Stimulated activated naive CD8-positive, alpha-beta T cell treated with anti-CD3 and anti-CD28 coated beads, Interleukin-15, Interleukin-2, amounts not matched to agents 100 ng/mL and 50 ng/mL, for 24 hours (primary cell): ENCODE results near the gene STXBP4.

Source experiments
- H3K27ac Mint-ChIP-seq: one replicate; pipeline ENCODE4 v1.8.0; 2021; ENCODE audit warnings: mild to moderate bottlenecking, mixed read lengths
- H3K27me3 Mint-ChIP-seq: one replicate; pipeline ENCODE4 v1.8.0; 2021; ENCODE audit warnings: mixed read lengths
- H3K36me3 Mint-ChIP-seq: one replicate; pipeline ENCODE4 v1.8.0; 2021; ENCODE audit warnings: low read depth, mixed read lengths
- H3K4me1 Mint-ChIP-seq: one replicate; pipeline ENCODE4 v1.8.0; 2021; ENCODE audit warnings: low read depth, mixed read lengths
- H3K4me3 Mint-ChIP-seq: one replicate; pipeline ENCODE4 v1.8.0; 2021; ENCODE audit warnings: mild to moderate bottlenecking, mixed read lengths
- H3K9me3 Mint-ChIP-seq: one replicate; pipeline ENCODE4 v1.8.0; 2021; ENCODE audit warnings: mixed read lengths

STXBP4 gene

DNA sequence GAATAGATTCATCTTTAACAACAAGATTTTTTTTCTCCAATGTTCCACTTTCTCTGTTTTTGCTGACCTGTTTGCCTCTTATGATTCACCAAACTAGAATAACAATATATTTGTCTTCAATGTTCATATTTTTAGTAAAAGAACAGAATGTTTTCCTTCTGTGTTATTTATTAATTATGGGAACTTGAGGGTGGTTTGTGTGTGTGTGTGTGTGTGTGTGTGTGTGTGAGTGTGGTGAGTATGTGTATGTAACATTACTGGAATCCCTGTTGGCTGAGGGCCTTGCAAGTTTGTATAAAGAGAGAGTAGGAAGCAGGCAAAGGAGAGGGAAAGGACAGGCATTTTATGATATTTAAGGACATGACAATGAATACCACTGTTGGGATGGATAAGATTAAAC is 13.8 kb downstream of the STXBP4 start:
- Mint-ChIP-seq H3K9me3 (no peaks in the 10 kb centered on the region), H3K4me3 (no peak overlapping the region), H3K27ac (no peak overlapping the region), H3K4me1 (no peaks in the 10 kb centered on the region), H3K36me3 (peaks cover 8% of the 10 kb centered on the region), H3K27me3 (no peaks in the 10 kb centered on the region)

DNA sequence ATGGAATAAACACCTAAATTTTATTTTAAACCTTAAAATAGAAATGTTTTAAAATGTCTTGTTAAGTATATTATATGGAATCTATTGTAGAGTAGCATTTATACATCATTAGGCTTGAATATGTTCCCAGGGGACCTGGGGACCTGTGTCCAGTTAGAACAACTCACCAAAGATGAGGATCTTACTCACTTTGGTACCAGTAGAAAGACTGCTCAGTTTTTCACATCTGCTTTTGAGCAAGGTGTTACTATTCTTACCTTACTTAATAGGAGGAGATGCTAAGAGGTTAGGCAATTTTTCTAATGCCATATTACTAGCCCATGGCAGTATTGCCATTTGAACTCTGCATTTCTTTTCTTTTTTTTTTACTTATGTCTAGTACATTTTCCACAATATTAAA is 14.7 kb downstream of the STXBP4 start:
- no peaks in the 10 kb centered on the region for H3K9me3 Mint-ChIP-seq
- no peaks in the 10 kb centered on the region for H3K27me3 Mint-ChIP-seq
- no peak overlapping the region for H3K27ac Mint-ChIP-seq
- no peaks in the 10 kb centered on the region for H3K4me1 Mint-ChIP-seq
- H3K4me3 Mint-ChIP-seq: no peak overlapping the region
- H3K36me3 Mint-ChIP-seq: peaks cover 8% of the 10 kb centered on the region

- no peak overlapping the region for H3K4me3 Mint-ChIP-seq
- H3K27me3 Mint-ChIP-seq: no peaks in the 10 kb centered on the region
- no peak overlapping the region for H3K27ac Mint-ChIP-seq
- H3K9me3 Mint-ChIP-seq: no peaks in the 10 kb centered on the region
- no peaks in the 10 kb centered on the region for H3K4me1 Mint-ChIP-seq
- peaks cover 8% of the 10 kb centered on the region for H3K36me3 Mint-ChIP-seq
Observed at GRCh38 chr17:54985476-54985875, 16.9 kb downstream of the STXBP4 start.

DNA sequence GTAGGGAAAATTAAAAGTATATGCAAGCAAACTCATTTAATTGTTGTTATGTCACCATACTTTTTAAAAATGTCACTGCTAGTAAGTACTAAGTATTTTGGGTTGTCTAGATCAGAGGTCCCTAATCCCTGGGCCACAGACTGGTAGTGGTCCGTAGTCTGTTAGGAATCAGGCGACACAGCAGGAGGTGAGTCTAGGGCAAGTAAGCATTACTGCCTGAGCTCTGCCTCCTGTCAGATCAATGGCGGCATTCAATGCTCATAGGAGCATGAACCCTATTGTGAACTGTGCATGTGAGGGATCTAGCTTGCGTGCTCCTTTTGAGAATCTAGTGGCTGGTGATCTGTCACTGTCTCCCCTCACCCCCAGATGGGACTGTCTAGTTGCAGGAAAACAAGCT is 21.6 kb downstream of the STXBP4 start:
- Mint-ChIP-seq H3K9me3 (no peaks in the 10 kb centered on the region), H3K27me3 (no peaks in the 10 kb centered on the region), H3K36me3 (peaks cover 5% of the 10 kb centered on the region), H3K4me1 (no peaks in the 10 kb centered on the region), H3K4me3 (no peak overlapping the region), H3K27ac (no peak overlapping the region)

DNA sequence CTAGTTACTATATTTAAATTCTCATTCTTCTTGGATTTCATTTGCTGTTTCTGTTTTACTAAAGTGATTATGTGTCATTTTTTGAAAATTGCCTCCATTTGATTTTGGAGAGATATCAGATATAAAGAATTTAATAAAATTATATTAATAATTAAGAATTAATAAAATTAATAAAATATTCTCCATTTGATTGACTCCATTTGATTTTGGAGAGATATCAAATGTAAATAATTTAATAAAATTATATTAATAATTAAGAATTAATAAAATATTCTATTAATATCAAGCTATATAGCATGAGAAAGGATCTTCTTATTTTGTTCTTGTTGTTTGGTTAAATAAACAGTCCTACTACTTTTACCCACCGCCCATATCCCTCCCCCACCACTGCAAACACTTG is 23.0 kb downstream of the STXBP4 start:
- Mint-ChIP-seq H3K4me1 (no peaks in the 10 kb centered on the region), H3K36me3 (peaks cover 5% of the 10 kb centered on the region), H3K27ac (no peak overlapping the region), H3K9me3 (no peaks in the 10 kb centered on the region), H3K27me3 (no peaks in the 10 kb centered on the region), H3K4me3 (no peak overlapping the region)

GRCh38 chr17:54992797-54993639 is 24.5 kb downstream of the STXBP4 start:
- no peak overlapping the region for H3K27ac Mint-ChIP-seq

DNA sequence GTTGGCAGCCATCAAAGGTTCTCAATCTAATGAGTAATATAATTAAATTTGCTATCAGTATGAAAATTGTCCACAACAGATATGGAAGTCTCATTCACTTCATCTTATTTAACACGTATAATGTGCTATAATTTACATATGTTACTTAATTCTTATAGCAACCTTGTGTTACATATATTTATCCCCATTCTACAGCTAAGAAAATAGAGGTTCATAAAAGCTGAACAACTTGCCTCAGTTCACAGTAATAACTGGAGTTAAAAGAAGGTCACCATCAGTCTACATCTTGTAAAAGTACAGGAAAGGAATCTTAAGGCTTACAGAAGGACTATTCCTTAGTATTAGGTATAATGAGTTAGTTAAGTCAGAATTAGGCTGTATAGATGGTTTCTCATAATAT is 27.9 kb downstream of the STXBP4 start:
- Mint-ChIP-seq H3K36me3 (peaks cover 5% of the 10 kb centered on the region), H3K4me3 (no peak overlapping the region), H3K4me1 (no peaks in the 10 kb centered on the region), H3K9me3 (no peaks in the 10 kb centered on the region), H3K27ac (no peak overlapping the region), H3K27me3 (no peaks in the 10 kb centered on the region)

More at GRCh38 chr17:54992797-54993639, 24.5 kb downstream of the STXBP4 start:
- H3K4me3 Mint-ChIP-seq: no peak overlapping the region
- H3K4me1 Mint-ChIP-seq: no peaks in the 10 kb centered on the region
- no peaks in the 10 kb centered on the region for H3K9me3 Mint-ChIP-seq
- H3K27me3 Mint-ChIP-seq: no peaks in the 10 kb centered on the region
- H3K36me3 Mint-ChIP-seq: peaks cover 5% of the 10 kb centered on the region

DNA sequence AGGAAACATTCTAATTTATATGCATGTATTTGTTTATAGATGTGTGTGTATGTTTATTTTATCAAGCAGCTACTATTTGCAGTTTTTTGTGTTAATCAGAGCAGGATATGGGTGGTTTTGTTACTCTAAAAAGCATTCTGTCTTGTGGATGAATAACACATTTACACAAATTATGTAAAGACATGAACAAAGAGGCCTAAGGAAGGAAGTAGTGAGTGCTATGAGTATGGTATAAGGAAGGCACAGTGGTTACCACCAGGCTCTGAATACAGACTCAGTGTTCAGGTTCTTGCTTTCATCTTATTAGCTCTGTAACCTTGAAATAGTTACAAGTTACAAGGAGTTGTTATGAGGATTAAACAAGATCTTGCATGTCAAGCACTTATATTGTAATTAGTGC is 33.9 kb downstream of the STXBP4 start:
- Mint-ChIP-seq H3K27ac (no peak overlapping the region), H3K4me1 (no peaks in the 10 kb centered on the region), H3K4me3 (no peak overlapping the region), H3K9me3 (no peaks in the 10 kb centered on the region), H3K36me3 (no peaks in the 10 kb centered on the region), H3K27me3 (no peaks in the 10 kb centered on the region)

DNA sequence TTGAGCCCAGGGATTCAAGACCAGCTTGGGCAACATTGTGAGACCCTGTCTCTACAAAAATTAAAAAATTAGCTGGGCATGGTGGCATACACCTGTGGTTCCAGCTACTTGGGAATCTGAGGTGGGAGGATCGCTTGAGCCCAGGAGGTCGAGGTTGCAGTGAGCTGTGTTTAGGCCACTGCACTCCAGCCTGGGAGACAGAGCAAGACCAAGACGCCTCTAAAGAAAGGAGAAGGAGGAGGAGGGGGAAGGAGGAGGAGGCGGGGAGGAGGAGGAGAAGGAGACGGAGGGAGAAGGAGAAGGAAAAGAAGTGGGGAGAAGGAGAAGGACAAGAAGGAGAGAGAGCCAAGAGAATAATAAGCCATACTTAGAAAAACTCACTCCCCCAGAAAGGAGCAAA is 35.9 kb downstream of the STXBP4 start:
- no peak overlapping the region for H3K27ac Mint-ChIP-seq
- H3K9me3 Mint-ChIP-seq: no peaks in the 10 kb centered on the region
- peaks cover 12% of the 10 kb centered on the region for H3K36me3 Mint-ChIP-seq
- H3K4me1 Mint-ChIP-seq: no peaks in the 10 kb centered on the region
- no peak overlapping the region for H3K4me3 Mint-ChIP-seq
- no peaks in the 10 kb centered on the region for H3K27me3 Mint-ChIP-seq

DNA sequence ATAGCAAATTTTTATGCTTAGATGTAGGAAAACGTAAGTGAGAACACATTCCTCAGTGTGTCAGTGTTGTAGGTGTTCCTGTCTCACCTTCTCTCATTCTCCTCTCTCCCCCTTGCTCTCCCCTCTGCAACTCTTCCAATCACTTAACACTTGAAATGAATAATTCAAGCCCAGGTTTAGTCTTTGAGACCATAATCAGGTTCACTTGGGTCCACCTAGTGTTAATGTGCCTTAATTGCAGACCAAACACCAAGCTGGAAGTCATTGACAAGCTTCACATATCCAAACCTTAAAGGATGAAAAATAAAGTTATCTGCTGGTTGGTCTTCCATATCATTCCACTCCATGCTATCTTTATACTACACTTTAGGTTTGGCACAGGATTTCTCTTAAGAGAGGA is 37.0 kb downstream of the STXBP4 start:
- Mint-ChIP-seq H3K36me3 (peaks cover 16% of the 10 kb centered on the region), H3K27ac (no peak overlapping the region), H3K27me3 (no peaks in the 10 kb centered on the region), H3K9me3 (no peaks in the 10 kb centered on the region), H3K4me1 (no peaks in the 10 kb centered on the region), H3K4me3 (no peak overlapping the region)

- H3K27me3 Mint-ChIP-seq: no peaks in the 10 kb centered on the region
- no peaks in the 10 kb centered on the region for H3K9me3 Mint-ChIP-seq
- H3K27ac Mint-ChIP-seq: no peak overlapping the region
- H3K4me1 Mint-ChIP-seq: no peaks in the 10 kb centered on the region
- H3K36me3 Mint-ChIP-seq: no peaks in the 10 kb centered on the region
- no peak overlapping the region for H3K4me3 Mint-ChIP-seq
Observed at GRCh38 chr17:55023626-55024025, 55.1 kb downstream of the STXBP4 start.

GRCh38 chr17:55037828-55038227 is 69.3 kb downstream of the STXBP4 start:
- H3K9me3 Mint-ChIP-seq: no peaks in the 10 kb centered on the region

DNA sequence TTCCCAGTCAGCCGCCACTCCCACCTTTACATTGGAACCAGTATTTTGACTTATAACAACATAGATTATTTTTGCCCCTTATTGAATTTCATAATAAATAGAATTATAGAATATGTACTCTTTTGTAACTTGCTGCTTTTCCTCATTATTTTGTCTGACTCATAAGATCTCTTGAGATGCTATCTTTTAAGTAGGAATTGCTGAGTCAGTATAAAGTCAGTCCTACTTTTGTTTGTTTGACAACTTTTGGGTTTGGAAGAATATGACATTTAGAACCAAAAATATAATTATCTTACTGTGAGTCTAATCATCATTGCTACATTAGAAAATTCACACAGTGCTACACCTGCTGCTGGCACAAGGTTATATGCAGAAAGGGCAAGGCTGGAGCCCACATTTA is 69.7 kb downstream of the STXBP4 start:
- Mint-ChIP-seq H3K36me3 (peaks cover 1% of the 10 kb centered on the region), H3K4me1 (no peaks in the 10 kb centered on the region), H3K4me3 (no peak overlapping the region), H3K27ac (no peak overlapping the region), H3K27me3 (no peaks in the 10 kb centered on the region), H3K9me3 (no peaks in the 10 kb centered on the region)

More at GRCh38 chr17:55037828-55038227, 69.3 kb downstream of the STXBP4 start:
- Mint-ChIP-seq H3K27me3 (no peaks in the 10 kb centered on the region), H3K4me1 (no peaks in the 10 kb centered on the region), H3K27ac (no peak overlapping the region), H3K36me3 (peaks cover 2% of the 10 kb centered on the region), H3K4me3 (no peak overlapping the region)

- Mint-ChIP-seq H3K4me1 (no peaks in the 10 kb centered on the region), H3K9me3 (no peaks in the 10 kb centered on the region), H3K36me3 (peaks cover 10% of the 10 kb centered on the region), H3K27ac (no peak overlapping the region), H3K4me3 (no peak overlapping the region), H3K27me3 (no peaks in the 10 kb centered on the region)
Observed at GRCh38 chr17:55040611-55041010, 72.0 kb downstream of the STXBP4 start.

DNA sequence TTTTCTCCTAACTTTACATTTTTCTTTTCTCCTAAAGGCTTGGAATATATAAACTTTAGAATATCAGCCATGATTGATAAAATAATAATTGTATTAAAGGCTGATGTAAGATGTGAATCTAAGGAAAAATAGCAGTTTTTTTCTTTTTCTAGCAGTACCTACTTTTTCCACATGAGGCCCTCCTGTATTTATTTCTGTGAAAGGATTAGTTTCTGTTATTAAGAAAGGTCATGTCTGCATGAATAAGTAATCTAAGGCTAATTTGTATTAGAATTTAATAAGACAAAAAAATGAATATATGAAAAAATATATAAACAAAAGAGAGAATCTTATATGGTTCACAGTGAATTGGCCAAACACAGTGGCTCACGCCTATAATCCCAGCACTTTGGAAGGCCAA is 85.3 kb downstream of the STXBP4 start:
- H3K27ac Mint-ChIP-seq: no peak overlapping the region
- peaks cover 5% of the 10 kb centered on the region for H3K36me3 Mint-ChIP-seq
- H3K27me3 Mint-ChIP-seq: no peaks in the 10 kb centered on the region
- no peaks in the 10 kb centered on the region for H3K4me1 Mint-ChIP-seq
- H3K9me3 Mint-ChIP-seq: peaks cover 5% of the 10 kb centered on the region
- no peak overlapping the region for H3K4me3 Mint-ChIP-seq

GRCh38 chr17:55054429-55054828 is 85.9 kb downstream of the STXBP4 start:
- Mint-ChIP-seq H3K9me3 (no peaks in the 10 kb centered on the region), H3K27ac (no peak overlapping the region), H3K27me3 (no peaks in the 10 kb centered on the region), H3K4me1 (no peaks in the 10 kb centered on the region), H3K36me3 (no peaks in the 10 kb centered on the region), H3K4me3 (no peak overlapping the region)
